ENCODE measurements around the gene INHBC. TPM values are rescaled to one million over a fixed set of nuclear protein-coding genes. Genes with fewer than 3 reads are reported as not detected.

Gene INHBC
- total RNA-seq, 4 donors from 2014 or later, result not detected

- Histone ChIP-seq H3K36me3 (no peaks in the 10 kb centered on the region), H3K27ac (no peak overlapping the region), H3K9me3 (no peaks in the 10 kb centered on the region), H3K4me3 (no peak overlapping the region), H3K27me3 (no peaks in the 10 kb centered on the region), H3K4me1 (peaks cover 0 to 13% (median 0%) of the 10 kb centered on the region in 3 donors)
- ATAC-seq, result no peak
- TF ChIP-seq EP300 (IDR thresholded peaks at IDR 0.05), result no peak
- TF ChIP-seq POLR2A (IDR thresholded peaks at IDR 0.05), result no peak
- TF ChIP-seq CTCF (IDR thresholded peaks at IDR 0.05), result no peak
- TF ChIP-seq POLR2AphosphoS5 (IDR thresholded peaks at IDR 0.05), result no peak
- WGBS, 2 donors (ENCODE audit: low coverage in 1 of 2), result 100% methylated on average over 1 of the region's 7 CpGs; no CpG with 5 or more reads in 1 of the 2 donors
Measured at GRCh38 chr12:57449375-57449774, 14.8 kb downstream of the INHBC start.

GRCh38 chr12:57450057-57450456 is 15.5 kb downstream of the INHBC start:
- no peaks in the 10 kb centered on the region for H3K9me3 ChIP-seq
- H3K27me3 ChIP-seq, result peaks cover 5% of the 10 kb centered on the region
- TF ChIP-seq POLR2A (IDR thresholded peaks at IDR 0.05) (no peak), CTCF (IDR thresholded peaks at IDR 0.05) (no peak), POLR2AphosphoS5 (IDR thresholded peaks at IDR 0.05) (no peak), EP300 (IDR thresholded peaks at IDR 0.05) (no peak)
- 81 to 94% methylated on average over 2 of the region's 3 CpGs for WGBS, 2 donors (ENCODE audit: low coverage in 1 of 2)
- no peaks in the 10 kb centered on the region for H3K36me3 ChIP-seq
- no peak for ATAC-seq
- no peak overlapping the region for H3K4me3 ChIP-seq
- H3K27ac ChIP-seq, result no peak overlapping the region
- H3K4me1 ChIP-seq, result peaks cover 0 to 13% (median 0%) of the 10 kb centered on the region in 3 donors

DNA sequence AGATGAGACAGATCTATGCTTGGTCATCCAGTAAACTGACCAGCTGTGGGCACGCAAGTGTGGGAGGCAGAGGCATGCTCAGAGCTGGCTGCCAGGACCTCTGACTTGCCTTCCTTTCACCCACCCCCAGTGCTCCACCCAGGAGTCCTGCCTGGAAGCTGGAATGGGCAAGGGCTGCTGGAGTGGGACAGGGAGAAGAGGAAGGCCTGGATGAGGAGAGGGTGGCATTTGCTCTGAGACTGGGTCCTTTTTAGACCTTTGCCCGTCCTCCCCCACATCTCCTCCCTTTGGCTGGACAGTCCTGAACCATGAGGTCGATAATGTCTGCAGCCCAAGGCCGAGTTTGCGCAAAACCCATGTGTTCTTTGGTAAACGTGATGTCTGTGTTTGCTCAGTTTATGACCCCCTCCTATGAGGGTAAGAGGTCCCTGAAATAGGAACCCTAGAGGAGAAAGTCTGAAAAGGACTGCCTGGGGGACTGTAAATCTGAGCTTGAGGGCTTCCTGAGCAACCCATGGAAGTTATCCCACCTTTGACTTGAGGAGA is 16.7 kb downstream of the INHBC start:
- Histone ChIP-seq H3K36me3 (no peaks in the 10 kb centered on the region), H3K4me3 (no peak overlapping the region), H3K9me3 (no peaks in the 10 kb centered on the region), H3K4me1 (peaks cover 0 to 13% (median 0%) of the 10 kb centered on the region in 3 donors), H3K27ac (no peak overlapping the region), H3K27me3 (peaks cover 7% of the 10 kb centered on the region)
- TF ChIP-seq POLR2A (IDR thresholded peaks at IDR 0.05) (no peak), CTCF (IDR thresholded peaks at IDR 0.05) (no peak), EP300 (IDR thresholded peaks at IDR 0.05) (no peak), POLR2AphosphoS5 (IDR thresholded peaks at IDR 0.05) (no peak)
- WGBS, 2 donors (ENCODE audit: low coverage in 1 of 2), result 79% methylated on average over 4 of the region's 6 CpGs; no CpG with 5 or more reads in 1 of the 2 donors
- ATAC-seq, result no peak

- Histone ChIP-seq H3K9me3 (no peaks in the 10 kb centered on the region), H3K36me3 (no peaks in the 10 kb centered on the region), H3K27ac (peak overlapping the region in 3 of 4 donors; percentile 42 to 76 (median 48)), H3K4me3 (no peak overlapping the region), H3K4me1 (peaks cover 0 to 13% (median 0%) of the 10 kb centered on the region in 3 donors), H3K27me3 (peaks cover 7% of the 10 kb centered on the region)
- peak; percentile 63 for ATAC-seq
- TF ChIP-seq POLR2AphosphoS5 (IDR thresholded peaks at IDR 0.05) (no peak), POLR2A (IDR thresholded peaks at IDR 0.05) (no peak), EP300 (IDR thresholded peaks at IDR 0.05) (no peak), CTCF (IDR thresholded peaks at IDR 0.05) (no peak)
- 6 to 29% methylated on average over 3 of the region's 9 CpGs for WGBS, 2 donors (ENCODE audit: low coverage in 1 of 2)
Measured at GRCh38 chr12:57452181-57452936, 17.8 kb downstream of the INHBC start.
